Fibroblast of the aortic adventitia (primary cell): ENCODE results near the gene RGL2. TPM values are rescaled to one million over a fixed set of nuclear protein-coding genes. Genes with fewer than 3 reads are reported as not detected.
"Not testable (repeated sequence)": the region's sequence is repeated elsewhere in the genome, so short reads cannot be mapped to it uniquely, and the experiment has no call there.

ENCODE experiments used
- DNase-seq: peaks from one replicate; pipeline ENCODE4 v3.0.0-alpha.2; 2010; ENCODE audit warnings: low read depth
- H3K4me3 ChIP-seq: 2 replicates; pipeline ENCODE4 v1.5.1; 2011; ENCODE audit warnings: low read depth, mild to moderate bottlenecking, control low read depth, low read length, moderate library complexity
- CTCF ChIP-seq: IDR thresholded peaks from 2 replicates; pipeline ENCODE4 v1.5.1; 2011; ENCODE audit warnings: mild to moderate bottlenecking, low read length, control low read depth, inconsistent platforms; ENCODE audit not compliant: insufficient read depth
- total RNA-seq: library from RNA; depleted of rRNA; stranded (reverse); fragments of >200 nt; gene quantifications from 2 replicates; pipeline ENCODE4 v1.2.3, GENCODE V29; 2012; ENCODE audit warnings: low replicate concordance

Gene RGL2
- total RNA-seq, 1 donor: 25.8 TPM

GRCh38 chr6:33277663-33278391 lies 20.9 kb downstream of the RGL2 start:
- H3K4me3 ChIP-seq: peak overlapping the region; percentile 53
- no peak for TF ChIP-seq CTCF
- DNase-seq: no peak

DNA sequence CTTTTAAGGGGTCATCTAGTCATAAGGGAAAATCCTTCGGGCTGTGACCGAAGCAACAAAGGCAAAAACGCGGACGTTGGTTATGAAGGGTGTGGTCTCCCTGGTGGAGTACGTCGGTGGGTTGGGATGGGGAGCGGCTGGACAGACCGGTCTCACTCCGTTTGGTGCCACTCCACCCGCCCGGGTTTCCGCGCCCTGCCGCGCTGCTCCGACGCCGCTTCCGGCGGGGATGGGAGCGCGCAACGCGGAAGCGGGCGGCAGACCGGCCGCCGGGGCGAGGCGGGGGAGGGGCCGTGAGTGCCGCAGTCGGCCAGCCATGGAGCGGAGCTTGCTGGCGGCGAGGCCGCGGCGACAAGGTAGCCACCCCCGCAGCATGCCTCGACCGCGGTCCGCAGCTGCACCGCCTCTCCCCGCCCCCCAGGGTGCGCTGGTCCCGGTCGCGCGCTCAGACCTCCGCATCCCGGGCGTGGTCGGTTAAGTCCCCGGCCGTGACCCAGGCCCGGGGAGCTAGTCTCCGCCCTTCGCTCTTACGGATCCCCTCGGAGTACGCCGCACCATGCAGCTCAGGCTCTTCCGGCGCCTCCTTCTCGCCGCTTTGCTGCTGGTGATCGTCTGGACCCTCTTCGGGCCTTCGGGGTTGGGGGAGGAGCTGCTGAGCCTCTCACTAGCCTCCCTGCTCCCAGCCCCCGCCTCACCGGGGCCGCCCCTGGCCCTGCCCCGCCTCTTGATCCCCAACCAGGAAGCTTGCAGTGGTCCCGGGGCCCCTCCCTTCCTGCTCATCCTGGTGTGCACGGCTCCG lies 21.7 kb downstream of the RGL2 start, which contains the start of gene B3GALT4:
Gene B3GALT4, plus strand, starts transcription at position 260 of the 799 bp plus-strand sequence. Its CDS starts 297 bp downstream, at position 557.
- TF ChIP-seq CTCF: peak; percentile 47
- peak; percentile 54 for DNase-seq
- H3K4me3 ChIP-seq: peak within 1 kb of the TSS; percentile 53

GRCh38 chr6:33276581-33276863 lies 22.2 kb downstream of the RGL2 start:
- no peak for DNase-seq
- peak overlapping the region; percentile 53 for H3K4me3 ChIP-seq
- TF ChIP-seq CTCF: no peak

- peak overlapping the region; percentile 53 for H3K4me3 ChIP-seq
- not testable (repeated sequence) for DNase-seq
Observed at GRCh38 chr6:33275795-33276580, 22.8 kb downstream of the RGL2 start.

DNA sequence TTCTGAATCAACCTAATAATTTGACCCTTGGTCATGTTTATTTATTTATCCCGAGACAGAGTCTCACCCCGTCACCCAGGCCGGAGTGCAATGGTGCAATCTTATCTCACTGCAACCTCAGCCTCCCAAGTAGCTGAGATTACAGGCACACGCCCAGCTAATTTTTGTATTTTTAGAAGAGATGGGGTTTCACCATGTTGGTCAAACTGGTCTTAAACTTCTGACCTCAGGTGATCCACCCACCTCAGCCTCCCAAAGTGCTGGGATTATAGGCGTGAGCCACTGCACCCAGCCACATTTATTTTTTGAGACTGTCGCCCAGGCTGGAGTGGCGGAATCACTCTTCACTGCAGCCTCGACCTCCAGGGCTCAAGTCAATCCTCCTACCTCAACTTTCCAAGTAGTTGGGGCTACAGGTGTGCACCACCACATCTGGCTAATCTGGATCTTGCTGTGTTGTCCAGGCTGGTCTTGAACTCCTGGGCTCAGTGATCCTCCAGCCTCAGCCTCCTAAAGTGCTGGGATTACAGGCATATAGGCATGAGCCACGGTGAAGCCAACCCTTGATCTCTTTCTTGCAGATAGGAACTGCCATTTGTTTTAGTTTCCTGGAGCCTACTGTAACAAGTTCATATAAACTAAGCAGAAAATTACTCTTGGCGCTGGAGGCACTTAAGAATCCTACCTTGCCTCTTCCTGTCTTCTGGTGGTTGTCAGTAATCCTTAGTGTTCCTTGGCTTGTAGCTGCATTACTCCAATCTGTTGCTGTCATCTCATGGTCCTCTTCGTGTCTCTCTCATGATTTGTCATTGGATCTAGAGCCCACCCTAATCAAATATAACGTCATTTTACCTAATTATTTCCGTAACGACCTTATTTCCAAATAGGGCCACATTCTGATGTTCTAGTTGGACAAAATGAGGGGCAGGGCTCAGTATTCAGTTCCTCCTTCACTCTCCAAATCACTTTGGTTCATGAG lies 24.5 kb downstream of the RGL2 start:
- no peak for DNase-seq
- no peak for TF ChIP-seq CTCF
- peak overlapping the region; percentile 99 for H3K4me3 ChIP-seq

DNA sequence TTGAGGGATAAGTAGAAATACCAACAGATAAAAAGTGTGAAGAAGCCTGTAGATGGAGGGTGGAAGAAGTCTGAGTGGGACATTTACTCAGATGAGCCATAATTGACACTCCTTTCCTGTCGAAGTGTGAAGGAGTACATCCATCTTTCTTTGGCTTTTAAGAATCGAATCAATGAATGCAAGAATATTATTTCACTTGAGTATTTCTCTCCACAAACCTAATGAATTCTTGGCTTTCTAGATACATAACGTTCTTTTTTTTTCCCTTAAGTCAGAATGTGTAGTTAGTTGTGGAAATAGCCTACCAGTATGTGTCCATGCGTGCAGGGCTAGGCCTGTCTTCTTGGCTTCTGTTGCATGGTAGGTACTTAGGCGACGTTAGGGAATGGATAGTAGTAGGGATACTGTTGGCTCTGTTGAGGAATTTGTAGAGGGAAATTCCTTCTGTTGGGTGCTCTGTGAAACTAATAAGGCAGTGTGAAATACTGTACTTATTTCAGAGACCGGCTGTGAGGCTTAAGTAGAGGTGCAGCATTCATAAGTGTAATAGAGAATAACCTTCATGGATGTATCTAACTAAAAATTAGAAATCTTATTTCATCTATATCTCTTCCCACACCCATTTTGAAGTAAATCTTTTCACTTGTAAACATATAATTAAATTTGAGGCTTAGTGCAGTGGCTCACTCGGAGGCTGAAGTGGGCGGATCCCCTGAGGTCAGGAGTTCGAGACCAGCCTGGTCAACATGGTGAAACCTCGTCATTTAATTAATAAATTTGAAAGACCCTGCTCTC lies 25.4 kb downstream of the RGL2 start:
- no peak for DNase-seq
- no peak for TF ChIP-seq CTCF
- peak overlapping the region; percentile 99 for H3K4me3 ChIP-seq
